ENCODE measurements around the gene FERMT1.

DNA sequence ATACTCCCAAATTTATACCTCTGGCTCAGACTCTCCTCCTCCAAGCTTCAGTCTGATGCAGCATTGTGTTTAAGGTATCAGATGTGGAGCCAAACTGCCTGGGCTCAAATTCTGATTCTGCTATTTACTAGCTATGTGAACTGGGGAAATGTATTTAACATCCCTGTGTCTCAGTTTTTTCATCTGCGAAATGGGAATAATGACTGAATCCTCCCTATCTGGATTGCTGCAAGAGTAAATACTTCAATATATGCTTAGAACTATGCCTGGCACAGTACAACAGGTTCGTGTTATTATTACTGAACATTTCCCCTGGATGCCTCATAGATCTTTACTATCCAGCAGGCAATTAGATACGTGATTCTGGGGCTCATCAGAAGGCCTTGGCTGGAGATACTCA, 74.4 kb downstream of the FERMT1 start:
- TF ChIP-seq POLR2A (IDR thresholded peaks at IDR 0.05) (no peak), CTCF (IDR thresholded peaks at IDR 0.05) (no peak)
